GM19468 (cell line): Measurements from ENCODE around the gene LGALS1.
"Not testable (repeated sequence)": the region's sequence is repeated elsewhere in the genome, so short reads cannot be mapped to it uniquely, and the experiment has no call there.

Experiments
- ATAC-seq: cut with Tn5 transposase; IDR thresholded peaks from one replicate; pipeline ENCODE4 v1.9.1; 2021; ENCODE audit warnings: mild to moderate bottlenecking, moderate library complexity, moderate number of reproducible peaks; ENCODE audit not compliant: unreplicated experiment; ENCODE audit errors: extremely low read depth

The LGALS1 gene

GRCh38 chr22:37638391-37639069, 36.9 kb upstream of the LGALS1 start:
- ATAC-seq: no peak

GRCh38 chr22:37639070-37639760, 36.2 kb upstream of the LGALS1 start, which contains the start of gene SH3BP1:
TSS of gene SH3BP1 (plus strand) at chr22:37639669. CDS start at chr22:37639788, 119 bp downstream.
- ATAC-seq: no peak

DNA sequence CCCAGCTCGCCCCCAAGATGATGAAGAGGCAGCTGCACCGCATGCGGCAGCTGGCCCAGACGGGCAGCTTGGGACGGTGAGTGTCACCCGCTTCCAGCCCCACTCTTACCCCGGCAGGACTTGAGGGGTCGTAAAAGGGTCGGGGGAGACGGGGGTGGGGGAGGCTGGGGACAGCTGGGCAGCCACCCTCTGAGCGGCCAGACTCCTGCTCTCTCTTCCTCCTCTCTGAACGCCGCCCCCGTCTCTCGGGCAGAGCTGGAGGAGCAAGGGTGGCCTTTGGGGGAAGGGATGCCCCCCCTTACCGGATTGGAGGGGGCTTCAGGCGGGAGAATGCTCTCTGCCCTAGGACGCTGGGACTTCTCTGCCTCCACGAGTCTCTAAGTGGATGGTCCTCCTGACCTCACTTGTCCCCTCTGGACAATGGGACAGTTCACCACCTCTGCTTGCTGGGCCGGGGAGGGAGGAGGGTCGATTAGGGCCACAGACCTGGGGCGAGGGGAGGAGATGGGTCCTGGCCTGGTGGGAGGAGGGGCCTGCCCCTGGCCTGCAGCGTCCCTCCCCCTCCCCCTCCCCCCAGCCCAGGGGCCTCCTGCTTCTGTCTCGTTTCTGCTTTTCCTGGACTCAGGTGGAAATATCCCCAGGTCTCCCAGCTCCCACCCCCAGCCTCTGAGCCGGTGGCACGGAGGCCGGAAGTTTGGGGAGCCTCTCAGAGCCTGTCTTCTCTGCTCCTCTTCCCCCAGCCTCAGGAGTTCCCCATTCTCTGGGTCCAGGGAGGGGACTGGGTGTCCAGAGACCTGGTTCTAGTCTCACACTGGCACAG, 35.5 kb upstream of the LGALS1 start:
- no peak for ATAC-seq

GRCh38 chr22:37640591-37641560, 34.6 kb upstream of the LGALS1 start:
- no peak for ATAC-seq

DNA sequence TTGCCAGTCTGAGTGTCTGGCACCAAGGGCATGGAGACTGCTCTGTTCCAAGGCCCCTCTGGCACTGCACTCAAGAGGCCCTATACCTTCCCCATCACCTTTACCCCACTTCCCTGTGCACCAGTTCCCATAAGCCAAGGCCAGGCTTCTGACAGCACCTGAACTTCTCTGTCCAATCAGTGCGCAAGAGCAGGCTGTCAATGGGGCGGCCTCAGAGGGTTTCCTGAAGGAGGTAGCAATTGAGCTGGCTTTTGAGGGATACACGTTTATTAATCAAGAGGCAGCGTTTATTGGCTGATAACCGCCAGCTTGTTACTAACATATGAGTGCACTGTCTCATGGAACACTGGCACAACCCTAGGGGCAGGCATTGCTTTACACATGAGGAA, 33.9 kb upstream of the LGALS1 start:
- ATAC-seq: no peak

DNA sequence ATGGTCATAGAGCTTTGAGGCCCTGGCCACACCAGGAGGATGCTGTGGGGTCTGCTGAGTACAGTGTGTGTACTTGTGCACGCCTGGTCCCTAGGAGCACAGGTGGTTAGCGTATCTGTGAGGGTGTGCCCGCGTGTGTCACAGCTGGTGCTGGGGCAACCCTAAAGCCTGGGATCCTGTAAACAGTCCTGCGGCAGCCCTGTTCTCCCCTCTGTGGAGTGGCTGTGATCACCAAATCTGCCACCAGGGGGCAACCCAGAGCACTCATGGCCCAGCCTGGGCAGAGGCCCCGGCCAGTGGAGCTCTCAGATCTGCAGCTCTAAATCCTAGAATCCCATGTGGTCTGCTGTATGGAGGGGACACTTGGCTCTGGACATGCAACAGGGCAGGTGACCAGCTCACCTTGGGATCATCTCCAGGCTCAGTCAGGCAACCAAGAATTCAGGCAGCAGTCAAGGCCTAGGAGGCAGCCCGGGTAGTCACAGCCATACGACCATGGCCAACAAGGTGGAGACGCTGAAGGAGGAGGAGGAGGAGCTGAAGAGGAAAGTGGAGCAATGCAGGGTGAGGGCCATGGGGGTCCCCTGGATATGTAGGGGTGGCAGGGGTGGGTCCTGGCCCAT, 32.1 kb upstream of the LGALS1 start:
- no peak for ATAC-seq

DNA sequence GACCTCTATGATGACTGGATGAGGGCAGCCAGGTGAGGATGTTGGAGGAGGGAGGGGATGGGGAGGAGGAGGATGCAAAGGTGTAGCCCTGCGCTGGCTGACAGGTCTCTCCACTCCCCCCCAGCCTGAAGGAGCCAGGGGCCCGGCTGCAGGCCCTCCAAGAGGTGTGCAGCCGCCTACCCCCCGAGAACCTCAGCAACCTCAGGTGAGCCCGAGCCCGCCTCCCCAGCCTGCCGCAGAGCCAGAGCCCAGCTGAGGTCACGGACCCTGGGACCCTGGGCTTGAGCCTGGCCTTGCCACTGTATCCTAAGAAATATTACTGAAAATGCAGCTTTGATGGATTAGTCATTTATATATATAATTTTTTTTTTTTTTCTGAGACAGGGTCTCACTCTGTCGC, 28.1 kb upstream of the LGALS1 start:
- ATAC-seq: no peak

DNA sequence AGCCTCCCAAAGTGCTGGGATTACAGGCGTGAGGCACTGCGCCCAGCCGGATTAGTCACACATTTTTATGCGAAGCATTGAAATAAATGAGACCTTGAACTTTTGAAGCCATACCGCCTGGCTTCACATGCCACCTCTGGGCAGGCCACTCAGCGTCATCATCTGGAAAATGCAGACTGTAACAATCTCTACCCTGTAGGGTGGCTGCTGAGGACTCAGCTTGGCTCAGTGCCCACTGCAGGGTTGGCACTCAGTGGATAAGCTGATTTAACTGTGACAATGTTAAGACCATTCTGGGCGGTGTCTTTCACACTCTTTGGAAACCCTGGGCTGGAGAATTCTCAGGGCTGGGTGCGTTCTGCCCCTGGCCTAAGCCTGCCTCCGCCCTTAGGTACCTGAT, 27.5 kb upstream of the LGALS1 start:
- no peak for ATAC-seq

- no peak for ATAC-seq
These were observed 24.8 kb upstream of the LGALS1 start for GRCh38 chr22:37650463-37651136.

- ATAC-seq: no peak
These were observed 20.7 kb upstream of the LGALS1 start for GRCh38 chr22:37654563-37655251.

DNA sequence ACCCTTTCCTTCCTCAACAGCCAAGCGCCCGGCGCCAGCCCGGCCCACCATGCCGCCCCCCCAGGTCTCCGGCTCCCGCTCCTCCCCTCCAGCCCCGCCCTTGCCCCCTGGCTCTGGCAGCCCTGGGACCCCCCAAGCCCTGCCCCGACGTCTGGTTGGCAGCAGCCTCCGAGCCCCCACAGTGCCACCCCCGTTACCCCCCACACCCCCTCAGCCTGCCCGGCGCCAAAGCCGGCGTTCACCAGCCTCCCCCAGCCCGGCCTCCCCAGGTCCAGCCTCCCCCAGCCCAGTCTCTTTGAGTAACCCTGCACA, 20.2 kb upstream of the LGALS1 start:
- ATAC-seq: no peak

GRCh38 chr22:37656583-37656982, 18.9 kb upstream of the LGALS1 start:
- ATAC-seq: not testable (repeated sequence)

- no peak for ATAC-seq
These were observed 17.8 kb upstream of the LGALS1 start for GRCh38 chr22:37657590-37658132.

DNA sequence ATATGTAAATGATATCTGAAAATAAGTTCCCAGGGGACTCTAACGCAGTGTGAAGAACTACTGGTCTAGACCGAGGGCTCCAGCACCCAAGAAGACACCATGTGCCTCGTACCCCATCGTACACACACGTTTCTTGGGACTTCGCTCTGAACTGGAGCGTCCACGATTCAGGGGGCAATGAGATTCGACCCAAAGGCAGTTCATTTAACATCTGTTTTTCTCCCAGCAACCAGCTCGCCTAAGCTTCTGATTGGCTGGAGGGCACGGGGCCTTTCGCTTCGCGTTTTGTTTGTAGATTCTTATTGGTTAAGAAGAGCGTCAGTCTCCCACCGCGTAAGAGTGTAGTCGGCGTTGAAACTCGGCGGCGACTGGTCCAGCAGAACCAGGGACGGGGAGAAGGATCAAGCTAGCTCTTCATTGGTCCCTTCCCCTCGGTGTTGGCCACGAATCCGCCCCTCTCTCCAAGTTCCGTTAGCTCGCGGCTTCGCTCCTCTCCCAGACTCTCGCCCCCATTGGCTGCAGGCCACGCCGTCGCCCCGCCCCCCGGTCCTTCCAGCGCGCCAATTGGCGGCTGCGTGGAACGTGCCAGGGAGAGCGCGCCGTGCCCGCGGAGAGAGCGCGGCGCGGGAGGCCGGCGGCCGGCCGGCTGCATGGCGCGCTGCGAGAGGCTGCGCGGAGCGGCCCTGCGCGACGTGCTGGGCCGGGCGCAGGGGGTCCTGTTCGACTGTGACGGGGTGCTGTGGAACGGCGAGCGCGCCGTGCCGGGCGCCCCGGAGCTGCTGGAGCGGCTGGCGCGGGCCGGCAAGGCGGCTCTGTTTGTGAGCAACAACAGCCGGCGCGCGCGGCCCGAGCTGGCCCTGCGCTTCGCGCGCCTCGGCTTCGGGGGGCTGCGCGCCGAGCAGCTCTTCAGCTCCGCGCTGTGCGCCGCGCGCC, 17.0 kb upstream of the LGALS1 start, which contains the start of gene PDXP:
Gene PDXP (plus strand): TSS at position 591 of the 933 bp plus-strand sequence. CDS start 60 bp downstream, at position 651.
- peak; percentile 79 for ATAC-seq

DNA sequence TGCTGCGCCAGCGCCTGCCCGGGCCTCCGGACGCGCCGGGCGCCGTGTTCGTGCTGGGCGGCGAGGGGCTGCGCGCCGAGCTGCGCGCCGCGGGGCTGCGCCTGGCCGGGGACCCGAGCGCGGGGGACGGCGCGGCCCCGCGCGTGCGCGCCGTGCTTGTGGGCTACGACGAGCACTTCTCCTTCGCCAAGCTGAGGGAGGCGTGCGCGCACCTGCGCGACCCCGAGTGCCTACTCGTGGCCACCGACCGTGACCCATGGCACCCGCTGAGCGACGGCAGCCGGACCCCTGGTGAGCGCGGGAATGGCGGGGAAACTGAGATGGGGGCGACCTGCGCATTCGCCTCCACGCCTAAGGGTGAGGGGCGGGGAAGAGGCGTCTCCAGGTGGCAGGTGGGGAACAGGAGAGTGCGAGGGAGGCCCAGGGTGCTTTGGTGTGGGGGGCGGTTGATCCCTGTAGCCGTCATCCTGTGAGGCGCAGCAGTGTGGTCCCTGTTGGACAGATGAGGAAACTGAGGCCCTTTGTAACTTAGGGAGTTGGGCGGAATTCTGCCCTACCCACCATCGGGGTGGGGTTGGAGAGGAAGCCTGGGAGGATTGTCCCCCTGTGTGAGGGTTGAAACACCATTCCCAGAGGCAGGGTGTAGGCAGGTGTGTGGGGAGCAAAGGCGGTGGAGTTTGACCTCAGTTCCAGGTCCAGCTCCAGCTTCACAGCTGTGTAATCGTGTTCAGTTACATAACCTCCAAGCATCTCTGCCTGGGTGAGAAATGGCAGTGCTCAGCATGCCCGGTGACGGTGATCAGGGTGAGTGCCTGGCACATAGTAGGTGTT, 16.2 kb upstream of the LGALS1 start:
- ATAC-seq: no peak
